ENCODE results near the gene BRMS1L.
"Not testable (repeated sequence)": the region's sequence is repeated elsewhere in the genome, so short reads cannot be mapped to it uniquely, and the experiment has no call there.

The BRMS1L gene

GRCh38 chr14:35807131-35807961 is 18.8 kb upstream of the BRMS1L start:
- Histone ChIP-seq H3K27me3 (ENCODE audit: insufficient read depth, low read length, poor library complexity, severe bottlenecking) (no peaks in the 10 kb centered on the region), H4K20me1 (ENCODE audit: insufficient read depth, low read length, poor library complexity, severe bottlenecking) (peaks cover 31% of the 10 kb centered on the region), H3K4me3 (ENCODE audit: low read length, poor library complexity, severe bottlenecking) (peak overlapping the region; percentile 99), H3K4me2 (ENCODE audit: low read depth, low read length, poor library complexity, severe bottlenecking) (peak overlapping the region; percentile 93), H3K9me2 (replicated peaks; ENCODE audit: low read depth, low read length) (no peaks in the 10 kb centered on the region), H2AFZ (ENCODE audit: low read length) (no peak overlapping the region), H3K4me1 (ENCODE audit: insufficient read depth, low read length, poor library complexity, severe bottlenecking) (peaks cover 23% of the 10 kb centered on the region), H3K9ac (ENCODE audit: low read depth, low read length, poor library complexity, severe bottlenecking) (no peak overlapping the region), H3F3A (ENCODE audit: low read depth) (0 out of 2 replicates have a peak, but pooled peaks cover 3% of the 10 kb centered on the region), H3K36me3 (ENCODE audit: insufficient read depth, low read length) (no peaks in the 10 kb centered on the region), H3K9me3 (ENCODE audit: insufficient read depth, low read depth, low read length) (no peaks in the 10 kb centered on the region), H3K79me2 (ENCODE audit: insufficient read depth, low read length) (peaks cover 39% of the 10 kb centered on the region)
- TF ChIP-seq CTCF (conservative IDR thresholded peaks at IDR 0.05; ENCODE audit: low read length) (no peak), EZH2phosphoT487 (IDR thresholded peaks at IDR 0.05; ENCODE audit: borderline replicate concordance) (no peak)

- TF ChIP-seq EZH2phosphoT487 (IDR thresholded peaks at IDR 0.05; ENCODE audit: borderline replicate concordance): no peak
- no peak for TF ChIP-seq CTCF (conservative IDR thresholded peaks at IDR 0.05; ENCODE audit: low read length)
- Histone ChIP-seq H3K4me2 (ENCODE audit: low read depth, low read length, poor library complexity, severe bottlenecking) (peak overlapping the region; percentile 93), H3K4me1 (ENCODE audit: insufficient read depth, low read length, poor library complexity, severe bottlenecking) (peaks cover 23% of the 10 kb centered on the region), H3K4me3 (ENCODE audit: low read length, poor library complexity, severe bottlenecking) (peak overlapping the region; percentile 99), H4K20me1 (ENCODE audit: insufficient read depth, low read length, poor library complexity, severe bottlenecking) (peaks cover 23% of the 10 kb centered on the region), H2AFZ (ENCODE audit: low read length) (peak overlapping the region; percentile 82), H3K79me2 (ENCODE audit: insufficient read depth, low read length) (peaks cover 32% of the 10 kb centered on the region), H3K9me3 (ENCODE audit: insufficient read depth, low read depth, low read length) (no peaks in the 10 kb centered on the region), H3K9ac (ENCODE audit: low read depth, low read length, poor library complexity, severe bottlenecking) (peak overlapping the region; percentile 86), H3K9me2 (replicated peaks; ENCODE audit: low read depth, low read length) (no peaks in the 10 kb centered on the region), H3F3A (ENCODE audit: low read depth) (0 out of 2 replicates have a peak, but pooled peaks cover 3% of the 10 kb centered on the region), H3K27me3 (ENCODE audit: insufficient read depth, low read length, poor library complexity, severe bottlenecking) (no peaks in the 10 kb centered on the region), H3K36me3 (ENCODE audit: insufficient read depth, low read length) (no peaks in the 10 kb centered on the region)
Measured at GRCh38 chr14:35808076-35808637, 18.0 kb upstream of the BRMS1L start.

DNA sequence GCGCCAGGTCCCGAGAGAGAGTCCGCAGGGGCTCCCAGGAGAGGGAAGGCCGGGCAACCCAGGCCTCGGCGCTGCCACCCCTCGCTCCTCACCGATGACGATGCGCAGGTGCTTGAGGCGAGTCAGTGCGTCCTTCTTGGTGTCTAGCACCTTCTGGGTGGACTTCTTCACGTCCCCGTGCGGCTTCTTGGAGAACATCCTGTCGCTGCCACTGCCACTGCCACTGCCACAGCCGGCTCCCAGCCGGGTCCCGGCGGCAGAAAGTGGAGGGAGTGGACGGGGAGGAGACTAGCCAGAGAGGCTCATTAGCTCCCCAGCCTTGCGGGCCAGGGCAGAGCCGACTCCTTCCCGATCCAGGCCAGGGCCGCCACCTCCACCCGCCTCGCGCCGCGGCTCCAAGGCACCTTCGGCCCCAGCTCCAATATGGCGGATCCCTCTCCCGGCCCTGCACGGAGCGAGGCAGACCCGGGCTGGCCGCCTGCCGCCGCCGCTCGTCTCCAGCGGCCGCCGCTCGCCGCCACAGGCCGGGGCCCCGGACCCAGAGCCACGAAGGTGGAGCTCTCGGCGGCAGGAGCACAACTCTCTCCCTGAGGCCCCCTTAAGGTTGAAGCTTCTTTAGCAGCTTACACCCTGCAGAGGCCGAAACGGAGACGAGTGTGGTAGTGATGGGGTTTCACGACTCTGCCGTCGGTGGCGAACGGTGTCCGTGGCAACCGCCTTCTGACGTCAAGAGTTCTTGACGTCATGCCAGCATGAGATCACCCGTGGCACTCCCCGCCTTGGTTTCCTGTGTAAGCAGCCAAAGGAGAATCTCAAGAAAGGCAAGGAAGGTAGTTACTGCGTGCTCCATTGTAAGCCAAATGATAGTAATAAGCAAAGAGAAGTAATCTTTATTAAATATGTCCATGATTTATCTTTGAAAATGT is 17.2 kb upstream of the BRMS1L start, which contains the start of gene RALGAPA1:
Gene RALGAPA1 (minus strand): TSS at position 658 of the 926 bp plus-strand sequence. CDS start 460 bp downstream, at position 198.
- H3F3A ChIP-seq (ENCODE audit: low read depth); H3K36me3 ChIP-seq (ENCODE audit: insufficient read depth, low read length); H3K9me3 ChIP-seq (ENCODE audit: insufficient read depth, low read depth, low read length); H3K27me3 ChIP-seq (ENCODE audit: insufficient read depth, low read length, poor library complexity, severe bottlenecking); H3K9me2 ChIP-seq (replicated peaks; ENCODE audit: low read depth, low read length): not testable (repeated sequence)
- peaks cover 32% of the 10 kb centered on the region for H3K79me2 ChIP-seq (ENCODE audit: insufficient read depth, low read length)
- H4K20me1 ChIP-seq (ENCODE audit: insufficient read depth, low read length, poor library complexity, severe bottlenecking): peaks cover 23% of the 10 kb centered on the region
- peak; percentile 40 for TF ChIP-seq CTCF (conservative IDR thresholded peaks at IDR 0.05; ENCODE audit: low read length)
- H3K4me1 ChIP-seq (ENCODE audit: insufficient read depth, low read length, poor library complexity, severe bottlenecking): peaks cover 23% of the 10 kb centered on the region
- peak within 1 kb of the TSS; percentile 82 for H2AFZ ChIP-seq (ENCODE audit: low read length)
- peak within 1 kb of the TSS; percentile 86 for H3K9ac ChIP-seq (ENCODE audit: low read depth, low read length, poor library complexity, severe bottlenecking)
- peak within 1 kb of the TSS; percentile 93 for H3K4me2 ChIP-seq (ENCODE audit: low read depth, low read length, poor library complexity, severe bottlenecking)
- H3K4me3 ChIP-seq (ENCODE audit: low read length, poor library complexity, severe bottlenecking): peak within 1 kb of the TSS; percentile 99

Measured in Loucy (cell line).